Activated CD4-positive, alpha-beta T cell treated with anti-CD3 and anti-CD28 coated beads for 1 hour (primary cell): ENCODE results near the gene SELENOO.

Experiments used
- DNase-seq: peaks from one replicate; pipeline ENCODE4 v3.0.0-alpha.2; 2020

SELENOO gene

DNA sequence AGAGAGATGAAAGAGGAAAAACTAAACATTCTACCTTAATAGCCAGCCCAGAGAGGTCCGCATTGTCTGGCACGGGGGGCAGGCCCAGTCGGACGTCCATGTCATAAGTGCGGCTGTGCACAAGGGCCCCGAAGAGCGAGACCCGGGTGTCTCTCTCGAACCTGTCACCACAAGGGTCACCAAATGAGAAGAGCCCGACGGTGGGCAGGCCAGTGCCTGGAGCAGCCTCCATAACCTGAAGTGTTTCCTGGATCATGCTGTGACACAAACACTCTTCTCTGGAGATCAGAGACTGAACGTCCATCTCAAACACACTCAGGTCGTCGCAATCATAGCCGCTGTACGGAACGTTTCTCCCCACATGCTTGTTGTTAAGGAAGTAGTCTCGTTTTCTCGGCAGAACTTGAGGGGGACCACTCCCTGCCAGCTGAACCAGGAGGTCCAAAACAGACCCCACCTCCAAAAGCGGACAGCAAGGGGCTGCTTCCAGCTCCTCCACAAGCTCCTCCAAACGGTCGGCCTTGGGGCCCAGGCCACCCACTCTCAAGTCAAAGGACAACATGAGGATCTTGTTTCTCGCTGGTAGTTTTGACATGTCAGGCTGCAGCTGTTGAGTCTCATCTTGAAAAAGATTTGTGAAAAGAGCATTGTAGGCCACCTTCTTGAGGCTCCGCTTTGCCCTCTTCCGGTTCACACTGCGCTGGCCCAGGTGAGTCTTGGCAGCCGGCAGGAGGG, 43.0 kb downstream of the SELENOO start:
- DNase-seq = no peak

DNA sequence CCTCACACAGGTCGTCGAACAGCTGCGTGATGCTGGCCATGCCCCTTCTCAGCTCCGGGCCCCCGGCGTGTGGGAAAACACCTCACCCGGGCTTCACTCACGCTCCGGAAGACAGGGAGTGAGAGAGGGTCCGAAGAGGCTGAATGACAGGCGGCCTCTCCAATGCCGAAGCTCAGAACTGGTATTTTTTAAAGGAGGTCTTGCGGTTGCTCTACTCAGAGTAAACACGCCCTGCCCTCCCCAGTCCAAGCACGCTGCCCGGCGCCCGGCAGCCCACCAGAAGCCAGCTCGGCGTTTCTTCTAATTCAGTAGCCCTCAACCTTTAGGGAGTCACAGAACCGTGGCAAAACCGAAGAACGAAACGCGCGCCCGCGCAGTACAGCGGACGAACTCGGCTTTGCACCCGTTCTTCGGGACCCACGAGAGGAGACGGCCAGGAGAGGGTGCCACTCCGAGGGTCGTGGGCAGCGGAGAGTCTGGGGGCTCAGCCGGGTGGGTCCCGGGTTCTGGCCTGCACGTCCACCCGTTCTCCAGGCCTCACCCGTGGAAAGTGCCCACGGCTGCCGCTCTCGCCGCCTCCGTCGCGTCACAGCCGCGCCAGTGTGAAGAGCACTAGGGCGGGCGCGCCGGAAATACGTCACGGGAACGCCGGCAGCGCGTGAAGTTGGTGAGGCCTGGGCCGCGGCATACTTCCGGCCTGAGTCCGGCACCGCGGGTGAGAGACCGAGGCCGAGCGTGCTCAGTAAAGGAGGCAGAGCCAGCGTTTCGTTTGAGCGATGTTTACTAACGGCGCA, 43.8 kb downstream of the SELENOO start, which contains the start of gene TUBGCP6:
TSS of gene TUBGCP6 (minus strand) at position 604 of the 794 bp plus-strand sequence. CDS start at position 40, 564 bp downstream.
- DNase-seq = peak; percentile 88

DNA sequence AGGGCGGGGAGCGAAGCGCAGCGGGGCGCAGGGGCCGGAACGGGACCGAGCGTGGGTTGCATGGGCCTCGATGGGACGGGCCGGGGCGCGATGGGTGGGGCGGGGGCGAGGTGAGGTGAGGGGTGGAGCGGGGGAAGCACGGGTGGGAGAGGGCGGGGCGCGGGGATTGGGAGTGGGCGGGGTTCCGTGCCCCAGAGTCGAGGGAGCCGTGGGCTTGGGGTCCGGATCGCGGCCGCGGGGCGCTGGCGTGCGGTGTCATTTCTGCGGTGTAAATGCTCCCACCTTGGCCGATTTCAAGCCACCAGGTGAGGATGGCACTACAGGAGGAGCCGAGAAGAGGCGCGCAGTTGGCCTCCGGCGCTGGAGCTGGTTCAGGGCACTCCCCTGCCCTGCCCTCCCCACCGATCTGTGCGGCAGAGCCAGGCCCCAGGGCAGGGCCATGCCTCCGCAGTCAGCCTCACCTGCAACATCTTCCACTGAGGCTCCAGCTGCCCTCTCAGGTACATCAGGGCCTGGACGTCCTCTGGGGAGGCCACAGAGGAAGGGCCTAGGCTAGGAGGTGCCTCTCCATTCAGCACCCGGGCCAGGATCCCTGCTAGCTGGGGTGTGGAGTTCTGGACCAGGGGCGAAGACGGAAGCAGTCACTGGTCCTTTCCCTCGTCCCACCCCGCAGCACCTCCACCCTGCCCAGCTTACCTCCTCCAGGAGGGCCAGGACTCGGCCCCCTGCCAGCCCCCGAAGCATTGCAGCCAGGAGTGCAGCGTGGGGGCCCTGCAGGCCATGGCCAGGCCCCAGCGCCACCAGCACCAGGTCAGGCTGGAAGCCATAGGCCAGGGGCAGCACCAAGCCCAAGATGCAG, 44.6 kb downstream of the SELENOO start:
- DNase-seq = no peak

DNA sequence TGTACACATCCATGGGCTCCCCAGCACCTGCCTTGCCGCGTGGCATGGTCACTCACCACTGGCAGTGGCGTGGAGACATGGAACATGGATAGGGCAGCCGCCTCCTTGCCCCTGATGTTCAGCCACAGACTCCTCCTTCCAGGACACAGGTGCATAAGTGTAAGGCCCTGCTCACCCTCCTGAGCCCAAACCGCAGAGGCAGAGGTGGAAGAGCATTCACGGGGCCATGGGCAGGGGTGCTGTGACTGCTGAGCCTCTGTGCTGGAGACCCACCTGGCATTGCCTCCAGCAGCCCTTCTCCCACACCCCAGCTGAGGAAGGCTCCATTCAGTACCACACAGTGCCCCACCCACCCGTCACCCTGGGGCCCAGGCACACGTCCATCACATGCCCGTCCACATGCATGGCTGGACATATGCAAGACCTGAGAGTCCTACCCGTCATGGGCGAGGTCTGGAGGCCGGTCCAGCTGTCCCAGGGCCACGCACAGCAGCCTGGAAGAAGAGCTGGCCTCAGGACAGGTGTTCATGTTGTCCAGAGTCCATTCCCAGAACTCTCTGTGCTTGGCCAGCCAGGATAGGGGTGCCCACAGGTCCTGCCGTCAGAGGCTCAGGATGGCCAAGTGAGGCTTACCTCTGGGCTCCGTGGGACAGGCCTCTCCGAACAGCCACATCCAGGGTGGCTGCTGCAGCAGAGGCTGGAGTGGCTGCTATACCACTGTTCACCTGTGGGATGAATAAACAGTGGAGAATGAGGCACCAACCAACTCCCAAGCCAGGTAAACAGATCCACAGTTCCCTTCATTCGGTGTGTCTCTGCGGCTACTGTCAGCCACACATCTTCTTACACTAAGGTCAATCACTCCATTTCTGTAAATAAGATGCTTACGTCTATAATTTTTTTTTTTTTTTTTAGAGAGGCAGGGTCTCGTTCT, 45.7 kb downstream of the SELENOO start:
- no peak for DNase-seq

DNA sequence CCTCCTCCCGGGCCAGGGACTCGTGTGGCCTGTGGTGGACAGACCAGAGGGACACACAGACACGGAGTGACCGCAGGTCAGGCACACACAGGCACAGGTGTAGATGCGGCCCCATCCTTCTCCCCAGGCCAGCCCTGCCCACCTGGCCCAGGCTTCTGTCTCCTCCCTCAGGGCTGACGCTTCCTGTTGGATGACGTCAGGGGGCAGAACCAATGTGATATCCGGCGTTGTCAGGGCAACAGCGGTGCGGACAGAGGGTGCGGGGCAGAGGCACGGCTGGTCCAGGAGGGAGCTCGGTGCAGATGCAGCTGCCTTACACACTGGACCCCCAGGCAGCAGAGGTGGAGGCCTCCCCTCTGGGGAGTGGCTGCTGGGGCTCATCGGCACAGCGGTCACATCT, 46.9 kb downstream of the SELENOO start:
- DNase-seq = no peak

DNA sequence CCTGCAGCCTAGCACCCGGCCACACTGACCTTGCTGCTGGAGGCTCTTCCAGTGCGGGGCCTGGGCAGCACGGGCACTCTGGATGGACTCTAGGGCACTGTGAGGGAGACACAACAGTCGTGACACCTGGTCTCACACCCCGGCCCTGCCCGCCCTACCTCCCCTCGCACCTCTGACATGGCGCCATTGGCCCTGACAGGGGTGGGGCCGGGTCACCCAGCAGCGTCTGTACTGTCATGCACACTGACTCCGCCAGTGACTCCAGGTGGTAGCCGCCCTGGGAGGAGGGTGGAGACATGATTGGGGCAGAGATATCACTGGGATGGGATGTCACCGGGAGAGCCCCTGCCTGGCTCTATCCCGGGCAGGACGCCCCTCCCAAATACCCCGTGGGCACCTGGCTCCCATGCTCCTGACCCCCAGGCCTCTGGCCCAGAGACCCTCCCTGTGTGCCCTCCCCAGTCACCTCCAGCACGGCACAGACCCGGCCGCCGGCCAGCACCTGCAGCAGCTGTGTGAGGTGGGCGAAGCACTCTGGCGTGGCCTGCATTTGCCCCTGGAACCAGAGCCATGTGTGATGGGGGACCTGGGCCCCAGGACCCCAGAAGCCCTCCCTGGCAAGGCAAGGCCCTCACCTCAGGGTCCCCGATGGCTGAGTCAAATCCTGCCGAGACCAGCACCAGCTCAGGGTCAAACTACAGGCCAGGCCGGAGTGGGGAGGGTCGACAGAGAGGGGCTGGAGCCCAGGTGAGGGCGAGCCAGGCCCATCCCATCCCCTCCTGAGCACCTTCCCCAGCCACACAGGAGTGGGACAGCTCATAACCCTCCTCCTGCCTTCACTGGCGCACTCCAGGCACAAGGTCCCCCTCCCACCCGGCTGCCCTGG, 47.6 kb downstream of the SELENOO start:
- DNase-seq = no peak

DNA sequence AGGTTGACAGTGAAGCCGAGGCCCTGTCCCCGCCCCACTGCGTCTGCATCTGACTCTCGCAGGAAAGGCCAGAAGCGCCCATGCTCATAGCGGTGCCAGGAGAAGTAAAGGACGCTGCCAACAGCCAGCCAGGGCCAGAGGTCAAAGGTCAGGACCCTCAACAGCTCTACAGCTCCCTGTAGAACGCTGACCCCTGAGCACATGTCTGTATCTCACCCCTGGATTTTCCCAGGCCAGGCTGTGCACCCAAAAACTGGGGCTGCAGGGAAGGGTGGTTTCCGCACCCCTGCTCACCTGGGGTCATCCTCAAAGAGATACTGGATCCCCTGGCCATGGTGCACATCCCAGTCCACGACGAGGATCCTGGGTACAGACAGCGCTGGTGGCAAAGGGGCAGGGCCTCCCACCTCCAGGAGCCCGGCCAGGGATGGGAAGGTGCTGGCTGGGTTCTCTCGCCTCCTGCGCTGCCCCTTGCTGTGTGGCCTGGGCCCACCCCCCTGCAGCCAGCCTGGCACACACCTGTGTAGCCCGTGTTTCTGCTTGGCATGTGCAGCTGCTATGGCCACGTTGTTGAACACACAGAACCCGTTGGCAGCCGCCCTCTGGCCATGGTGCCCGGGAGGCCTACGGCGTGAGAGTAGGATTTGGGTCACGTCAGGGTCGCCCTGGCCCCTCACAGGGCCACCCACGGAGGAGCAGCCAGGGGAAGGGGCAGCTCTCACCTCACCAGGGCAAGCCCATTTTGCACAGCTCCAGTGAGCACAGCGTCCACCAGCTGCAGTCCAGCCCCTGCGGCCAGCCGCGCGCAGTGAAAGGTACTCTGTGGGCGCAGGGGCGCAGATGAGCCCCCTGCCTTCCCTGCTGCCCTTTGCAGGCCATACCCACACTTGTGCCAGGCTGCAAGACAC, 48.8 kb downstream of the SELENOO start:
- DNase-seq = no peak

DNA sequence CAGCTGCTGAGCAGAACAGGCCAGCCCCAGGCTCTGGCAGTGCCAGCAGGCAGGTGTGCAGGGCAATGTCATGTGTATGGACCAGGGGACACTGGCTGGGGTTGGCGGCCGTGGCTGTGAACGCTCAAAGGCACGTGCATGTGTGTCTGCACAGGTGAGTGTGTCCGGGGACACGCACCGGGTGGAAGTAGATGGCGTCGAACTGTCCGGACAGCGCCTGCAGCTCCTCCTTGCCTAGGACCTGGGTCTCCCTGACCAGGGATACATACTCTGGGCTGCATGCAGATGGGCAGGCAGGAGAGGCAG, 49.4 kb downstream of the SELENOO start:
- DNase-seq = no peak

DNA sequence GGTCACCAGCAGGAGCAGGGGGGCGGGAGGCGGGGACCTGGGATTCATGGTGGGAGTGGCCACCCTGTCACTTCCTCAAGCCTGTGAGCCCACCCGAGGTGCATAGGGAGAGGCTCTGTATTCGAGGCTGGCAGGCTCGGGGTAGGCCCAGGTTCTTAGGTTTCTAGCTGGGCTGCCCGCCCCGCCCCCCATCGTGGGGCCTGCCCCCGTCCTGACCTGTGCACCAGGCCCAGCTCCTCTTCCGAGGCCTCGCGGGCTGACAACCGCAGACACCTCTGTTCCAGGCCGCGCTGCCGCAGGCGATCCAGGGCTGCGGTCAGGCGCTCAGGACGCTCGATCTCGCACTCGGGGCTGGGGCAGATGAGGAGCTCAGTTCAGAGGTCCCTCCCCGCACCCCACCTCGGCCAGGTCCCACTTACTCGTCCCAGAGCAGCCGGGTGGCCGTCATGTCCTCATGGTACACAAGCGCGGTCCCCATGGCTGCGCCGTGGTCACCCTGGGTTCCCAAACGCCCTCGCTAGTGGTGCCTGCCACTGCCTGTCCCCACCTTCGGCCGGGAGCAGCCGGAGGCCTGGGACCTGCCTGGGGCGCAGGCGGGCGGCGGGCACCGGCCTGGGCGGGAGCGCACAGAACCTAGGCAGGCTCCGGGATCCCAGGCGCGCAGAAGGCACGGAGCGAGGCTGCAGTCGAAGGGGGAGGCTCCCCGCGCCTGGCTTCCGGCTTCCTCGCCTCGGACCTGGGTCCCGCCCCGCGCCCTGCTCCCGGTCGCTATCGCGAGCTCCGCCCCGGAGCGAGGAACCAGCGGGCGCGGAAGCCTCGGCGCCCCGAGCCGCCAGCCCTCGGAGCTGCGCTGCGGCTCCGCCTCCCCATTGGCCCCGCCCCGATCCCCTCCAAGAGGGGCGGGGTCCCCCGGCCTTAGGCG, 50.0 kb downstream of the SELENOO start, which contains the start of gene HDAC10:
TSS of gene HDAC10 (minus strand) at position 711 of the 922 bp plus-strand sequence. CDS start at position 478, 233 bp downstream.
- peak; percentile 61 for DNase-seq

DNA sequence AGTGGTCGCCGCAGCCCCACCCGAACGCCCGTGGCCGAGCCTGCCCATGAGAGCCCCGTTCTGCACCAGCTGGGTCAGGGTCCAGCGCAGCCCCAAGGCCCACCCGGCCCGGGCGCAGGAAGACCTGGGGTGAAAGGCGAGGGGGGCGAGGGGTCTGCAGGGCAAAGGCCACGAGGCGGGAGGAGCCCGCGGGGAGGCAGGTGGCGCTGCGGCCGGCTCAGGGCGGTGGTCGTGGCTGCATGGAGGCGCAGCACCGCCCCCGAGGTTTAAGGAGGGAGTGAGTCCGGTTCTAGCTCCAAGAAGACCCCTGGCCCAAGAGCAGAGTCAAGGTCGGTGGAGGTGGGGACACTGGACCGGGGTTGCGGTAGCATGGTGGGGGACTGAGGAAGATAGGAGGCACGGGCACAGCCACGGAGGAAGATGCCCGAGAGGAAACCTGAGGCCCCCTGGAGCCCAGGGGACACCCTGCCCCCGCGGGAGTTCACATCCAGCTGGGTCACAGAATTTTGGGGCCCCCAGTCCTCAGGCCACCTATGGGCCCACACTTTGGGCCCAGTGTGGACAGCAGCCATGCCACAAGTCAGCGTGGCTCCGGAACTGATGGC, 50.8 kb downstream of the SELENOO start:
- DNase-seq = no peak

DNA sequence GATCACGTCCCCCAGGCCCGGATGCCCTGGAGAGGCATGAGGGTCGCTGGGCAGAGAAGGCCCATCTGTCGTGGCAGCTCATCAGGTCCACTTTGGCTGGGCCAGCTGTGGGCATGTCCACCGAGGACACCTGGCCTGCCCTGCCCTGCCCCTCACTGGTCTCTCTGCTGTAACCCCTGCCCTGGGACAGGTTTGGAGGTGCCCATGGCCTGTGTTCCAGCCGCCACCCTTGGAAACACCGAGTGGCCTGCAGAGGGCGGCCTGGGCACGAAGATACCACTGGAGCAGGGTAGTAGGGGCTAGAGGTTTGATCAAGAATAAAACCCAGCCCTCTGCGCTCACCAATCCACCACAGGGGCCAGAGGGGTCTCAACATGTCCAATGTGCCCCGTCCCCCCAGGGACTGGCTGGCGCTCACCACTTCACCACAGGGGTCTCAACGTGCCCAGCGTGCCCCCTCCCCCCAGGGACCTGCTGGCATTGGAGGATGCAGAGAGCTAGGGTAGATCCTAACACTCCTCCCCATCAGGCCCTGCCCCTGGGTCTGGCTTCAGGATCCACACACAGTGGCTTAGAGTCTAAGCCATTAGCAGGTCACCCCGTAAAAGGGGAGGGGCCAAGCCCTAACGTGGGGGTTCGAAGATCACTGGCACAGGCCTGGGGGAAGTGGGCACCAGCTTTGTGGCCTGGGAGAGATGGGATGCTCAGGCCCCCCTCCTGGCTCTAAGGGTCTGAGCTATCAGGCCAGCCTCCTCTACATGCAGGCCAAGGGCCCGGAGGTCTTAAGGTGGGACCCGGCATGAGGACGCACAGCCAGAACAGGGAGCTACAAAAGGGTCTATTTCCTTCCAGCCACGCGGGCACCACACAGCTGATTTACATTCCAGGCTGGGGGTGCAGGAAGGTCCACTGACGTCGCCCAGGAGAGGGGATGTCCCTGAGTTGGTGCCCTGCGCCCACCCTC, 51.6 kb downstream of the SELENOO start:
- peak; percentile 63 for DNase-seq

DNA sequence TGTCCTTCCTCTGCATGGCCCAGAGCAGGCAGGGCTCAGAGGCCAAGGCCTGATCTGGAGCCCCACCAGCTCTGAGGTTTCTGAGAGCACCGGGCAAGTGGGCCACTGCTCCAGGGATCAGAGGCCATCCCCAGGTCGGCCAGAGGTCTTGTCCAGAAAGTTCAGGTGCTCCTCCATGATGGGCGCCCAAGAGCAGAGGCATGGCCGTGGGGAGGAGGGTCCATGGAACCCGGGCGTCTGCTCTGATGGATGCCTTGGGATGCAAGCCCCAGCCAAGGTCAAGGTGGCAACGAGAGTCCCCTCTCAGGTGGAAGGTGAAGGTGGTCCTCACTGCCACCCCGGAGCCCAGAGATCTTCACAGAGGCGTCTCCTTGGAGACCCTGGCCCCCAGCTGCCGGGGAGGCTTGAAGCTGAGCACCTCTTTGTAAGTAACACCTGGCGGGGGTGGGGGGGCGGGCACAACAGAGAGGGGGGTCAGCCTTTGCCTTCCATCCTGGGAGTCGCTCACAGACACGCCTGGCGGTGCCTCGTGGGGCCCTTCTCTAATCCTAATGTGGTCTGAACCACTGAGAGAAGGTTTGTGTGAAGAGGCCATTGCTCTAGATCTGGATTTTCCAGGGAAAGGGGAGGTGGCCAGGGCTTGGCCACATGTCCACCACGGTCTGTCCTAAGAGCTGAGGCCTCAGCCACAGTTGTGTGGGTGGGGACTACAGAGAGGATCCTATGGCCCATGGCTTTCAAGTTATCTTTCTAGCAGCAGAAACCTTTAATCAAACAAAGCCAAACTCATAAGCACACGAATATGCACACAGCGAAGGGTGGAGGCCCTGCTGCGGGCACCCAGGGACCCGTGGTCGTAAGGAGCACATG, 52.5 kb downstream of the SELENOO start:
- DNase-seq = no peak

DNA sequence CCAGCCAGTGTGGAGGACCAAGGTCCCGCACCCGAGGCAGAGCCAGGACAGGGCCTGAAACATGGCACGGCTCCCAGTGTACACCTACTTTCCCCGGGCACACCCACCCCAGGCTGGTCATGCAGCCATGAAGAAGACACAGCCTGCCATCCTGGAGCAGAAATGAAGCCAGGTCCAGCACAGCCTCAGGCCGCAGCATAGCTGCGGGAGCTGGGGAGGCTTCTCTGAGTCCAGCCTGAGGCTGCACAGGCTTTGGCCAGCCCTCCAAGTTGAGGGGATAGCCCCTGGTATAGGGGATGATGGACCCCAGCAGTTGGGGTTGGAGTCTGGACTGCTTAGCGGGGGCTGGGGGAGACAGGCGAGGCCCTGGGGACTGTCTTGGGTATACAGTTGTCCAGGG, 53.1 kb downstream of the SELENOO start:
- DNase-seq = no peak

DNA sequence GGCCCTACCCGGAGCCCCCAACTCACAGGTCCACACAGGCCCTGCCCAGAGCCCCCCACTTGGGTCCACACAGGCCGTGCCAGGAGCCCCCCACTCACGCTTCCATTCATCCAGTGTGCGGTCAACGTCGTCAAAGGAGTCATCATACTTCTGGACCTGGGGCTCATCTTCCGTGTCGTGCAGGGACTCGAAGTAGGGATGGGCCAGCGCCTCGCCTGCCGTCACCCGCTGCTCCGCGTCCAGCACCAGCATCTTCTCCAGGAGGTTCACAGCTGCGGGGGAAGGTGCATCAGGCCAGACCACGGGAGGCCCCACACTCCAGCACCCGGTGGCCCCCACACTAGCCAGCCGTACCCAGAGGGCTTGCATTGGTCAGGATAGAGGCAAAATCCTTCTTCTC, 54.3 kb downstream of the SELENOO start:
- DNase-seq = no peak

DNA sequence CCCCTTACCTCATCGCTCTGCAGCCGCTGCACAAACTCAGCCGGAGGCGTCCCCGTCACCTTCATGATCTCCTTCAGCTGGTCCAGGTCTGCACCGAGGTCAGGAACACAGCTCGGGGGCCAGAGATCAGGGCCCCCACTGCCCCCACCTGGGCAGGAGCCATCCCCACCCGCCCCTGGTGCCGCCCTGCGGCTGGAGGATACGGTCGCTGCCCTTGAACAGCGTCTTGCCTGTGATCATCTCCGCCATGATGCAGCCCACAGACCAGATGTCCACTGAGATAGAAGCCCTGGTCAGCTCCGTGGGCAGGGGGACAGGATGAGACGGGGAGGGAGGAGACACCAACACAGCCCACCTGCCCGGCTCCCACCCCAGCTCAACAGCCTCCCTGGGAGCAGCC, 54.8 kb downstream of the SELENOO start:
- no peak for DNase-seq

DNA sequence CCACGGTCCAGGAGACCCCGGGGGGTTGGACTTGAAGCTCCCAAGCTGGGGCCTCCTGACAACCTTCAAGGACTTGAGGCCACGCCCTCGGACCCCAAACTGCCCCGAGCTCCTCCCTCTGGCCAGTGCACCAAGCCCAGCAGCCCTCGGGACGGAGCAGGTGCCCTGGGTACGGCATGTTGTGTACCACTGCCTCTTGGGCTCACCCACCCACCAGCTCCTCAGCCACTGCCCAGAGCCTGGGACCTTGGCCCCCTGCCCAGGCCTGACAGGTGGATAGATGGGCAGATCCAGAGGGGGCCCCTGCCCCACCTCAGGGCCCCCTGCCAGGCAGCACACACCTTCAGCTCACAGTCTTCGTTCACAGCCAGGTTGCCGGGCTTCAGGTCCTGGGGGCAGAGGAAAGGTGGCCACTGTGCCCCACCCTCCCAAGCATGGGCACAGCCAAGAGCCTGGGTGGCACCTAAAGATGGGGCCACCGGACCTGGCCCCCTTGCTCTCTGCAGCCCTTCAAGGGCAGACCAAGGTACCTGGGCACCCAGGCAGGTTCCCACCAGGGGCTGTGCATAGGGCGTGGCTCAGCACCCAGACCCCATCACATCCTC, 55.5 kb downstream of the SELENOO start:
- no peak for DNase-seq
